Thymus (tissue), 11 donors: ENCODE results near the gene CEP152. TPM values are rescaled to one million over a fixed set of nuclear protein-coding genes. Genes with fewer than 3 reads are reported as not detected.

Source experiments
- DNase-seq, 9 donors: peaks; one replicate each; pipeline ENCODE4 v3.0.0-alpha.2; 2013; ENCODE audit warnings: low spot score in 9 of 9, low read depth in 6 of 9, missing footprints in 1 of 9
- H3K27ac ChIP-seq, 2 donors: one replicate each; pipeline ENCODE4 v1.5.1; 2013; ENCODE audit warnings: control low read depth in 1 of 2, low read depth in 1 of 2, low read length in 1 of 2, mild to moderate bottlenecking in 1 of 2, moderate library complexity in 1 of 2
- H3K27me3 ChIP-seq, 2 donors: one replicate each; pipeline ENCODE4 v1.5.1; 2013; ENCODE audit warnings: low read length in 1 of 2; ENCODE audit not compliant: control insufficient read depth in 2 of 2, insufficient read depth in 1 of 2
- H3K36me3 ChIP-seq, 2 donors: one replicate each; pipeline ENCODE4 v1.5.1; 2013; ENCODE audit warnings: low read length in 1 of 2, mild to moderate bottlenecking in 1 of 2, moderate library complexity in 1 of 2; ENCODE audit not compliant: control insufficient read depth in 2 of 2, insufficient read depth in 2 of 2
- H3K4me1 ChIP-seq, 2 donors: one replicate each; pipeline ENCODE4 v1.5.1; 2013; ENCODE audit warnings: low read length in 2 of 2; ENCODE audit not compliant: control insufficient read depth in 2 of 2, insufficient read depth in 2 of 2
- H3K4me3 ChIP-seq, 2 donors: one replicate each; pipeline ENCODE4 v1.5.1; 2013; ENCODE audit warnings: low read length in 2 of 2, control low read depth in 1 of 2, mild to moderate bottlenecking in 1 of 2
- H3K9me3 ChIP-seq, 2 donors: one replicate each; pipeline ENCODE4 v1.5.1; 2013; ENCODE audit warnings: low read length in 1 of 2, mild to moderate bottlenecking in 1 of 2; ENCODE audit not compliant: control insufficient read depth in 2 of 2, insufficient read depth in 1 of 2
- WGBS: extraction: QIAGEN DNeasy Blood & Tissue Kit; methylation state at CpG from one replicate; pipeline ENCODE4 v1.1.7; 2013; 5-methylcytosine and 5-hydroxymethylcytosine counted together
- polyA plus RNA-seq: library from polyadenylated mRNA; stranded (reverse); fragments of 200-250 nt; gene quantifications from one replicate; pipeline ENCODE4 v1.2.3, GENCODE V29; 2013
- total RNA-seq: library from RNA; stranded (reverse); fragments of 120-200 nt; gene quantifications from one replicate; pipeline ENCODE4 v1.2.4, GENCODE V29; 2013
- donor health status: healthy.

Gene CEP152
- total and polyA plus RNA-seq, 2 donors, result 3.0 to 9.1 TPM

GRCh38 chr15:48693484-48693883, 117.4 kb downstream of the CEP152 start:
- Histone ChIP-seq H3K36me3 (no peaks in the 10 kb centered on the region), H3K27me3 (no peaks in the 10 kb centered on the region), H3K4me3 (no peak overlapping the region), H3K27ac (no peak overlapping the region), H3K4me1 (no peaks in the 10 kb centered on the region), H3K9me3 (no peaks in the 10 kb centered on the region)
- no peak for DNase-seq

GRCh38 chr15:48688493-48688892, 122.4 kb downstream of the CEP152 start:
- WGBS, result 49% methylated on average over 2 of the region's 2 CpGs
- no peaks in the 10 kb centered on the region for H3K27me3 ChIP-seq
- H3K4me1 ChIP-seq, result no peaks in the 10 kb centered on the region
- no peak overlapping the region for H3K27ac ChIP-seq
- DNase-seq, result no peak
- no peak overlapping the region for H3K4me3 ChIP-seq
- no peaks in the 10 kb centered on the region for H3K9me3 ChIP-seq
- no peaks in the 10 kb centered on the region for H3K36me3 ChIP-seq

Other genes starting within 250 kb of the CEP152 start
- 19.5 TPM for gene FBN1, start 165.4 kb downstream of the CEP152 start, total RNA-seq
- gene FBN1, start 165.4 kb downstream of the CEP152 start, polyA plus RNA-seq, result 6.3 TPM
- gene EID1, start 67.1 kb upstream of the CEP152 start, total RNA-seq, result 225 TPM
- 182 TPM for gene EID1, start 67.1 kb upstream of the CEP152 start, polyA plus RNA-seq
- gene SHC4, start 152.8 kb upstream of the CEP152 start, total RNA-seq, result 0.94 TPM
- 0.64 TPM for gene SHC4, start 152.8 kb upstream of the CEP152 start, polyA plus RNA-seq
- gene SECISBP2L, start 235.4 kb upstream of the CEP152 start, total RNA-seq, result 16.7 TPM
- gene SECISBP2L, start 235.4 kb upstream of the CEP152 start, polyA plus RNA-seq, result 13.2 TPM